ENCODE data around the gene TRIM24.

GRCh38 chr7:138610671-138611170 lies 150.7 kb downstream of the TRIM24 start:
- TF ChIP-seq POLR2A (IDR thresholded peaks at IDR 0.05), result no peak
- TF ChIP-seq CTCF (IDR thresholded peaks at IDR 0.05), result no peak

All from testis (tissue), 2 donors.